Suprapubic skin (tissue), 4 donors: ENCODE results near the gene PFN3.

Experiments
- CTCF ChIP-seq, 2 donors: fragments of 200-600 bp in 1 of 2; fragments of 450-650 bp in 1 of 2; sonication (generic) in 1 of 2; IDR thresholded peaks; one replicate each; pipeline ENCODE4 v1.5.1; 2016 to 2019; ENCODE audit warnings: antibody characterized with exemption in 2 of 2, mild to moderate bottlenecking in 1 of 2, moderate library complexity in 1 of 2
- EP300 ChIP-seq: sonication (generic); formaldehyde crosslinking; IDR thresholded peaks from one replicate; pipeline ENCODE4 v1.6.1; 2017; ENCODE audit warnings: antibody characterized with exemption
- POLR2A ChIP-seq, 2 donors: fragments of 450-650 bp; IDR thresholded peaks; one replicate each; pipeline ENCODE4 v1.6.1; 2017; ENCODE audit warnings: antibody characterized with exemption in 2 of 2, mild to moderate bottlenecking in 2 of 2, moderate library complexity in 2 of 2
- POLR2AphosphoS5 ChIP-seq, 3 donors: sonication (generic); formaldehyde crosslinking; IDR thresholded peaks; one replicate each; pipeline ENCODE4 v1.6.1; 2017; ENCODE audit warnings: antibody characterized with exemption in 3 of 3

DNA sequence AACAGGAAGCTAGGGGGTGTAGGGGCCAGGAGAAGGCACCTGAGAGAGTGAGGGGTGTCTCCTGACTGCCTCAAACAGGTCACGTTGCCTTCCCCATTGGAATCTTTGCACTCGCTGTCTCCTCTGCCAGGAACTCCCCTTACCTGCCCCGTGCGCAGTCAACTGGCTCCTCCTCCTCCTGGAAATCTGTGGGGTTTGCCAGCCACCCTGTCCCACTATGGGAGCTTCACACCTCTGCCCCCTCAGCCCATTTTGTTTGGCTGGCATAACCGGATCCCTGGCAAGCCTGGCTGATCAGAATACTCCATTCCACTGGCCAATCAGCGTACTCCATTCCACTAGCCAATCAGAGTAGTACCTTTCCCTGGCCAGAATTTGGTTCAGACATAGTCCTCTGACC, 26.7 kb downstream of the PFN3 start:
- TF ChIP-seq POLR2A (IDR thresholded peaks at IDR 0.05) (no peak), CTCF (IDR thresholded peaks at IDR 0.05) (no peak), POLR2AphosphoS5 (IDR thresholded peaks at IDR 0.05) (no peak), EP300 (no peak)
